SIG-M5 treated with dmso at 0.1 percent for 504 hours (cell line): Measurements from ENCODE around the gene CCND3.
"Not testable (repeated sequence)": the region's sequence is repeated elsewhere in the genome, so short reads cannot be mapped to it uniquely, and the experiment has no call there.

ENCODE experiments used
- DNase-seq: peaks from one replicate; lab custom pipeline; 2025; ENCODE audit not compliant: unreplicated experiment; lab: John Stamatoyannopoulos, UW

The CCND3 gene

GRCh38 chr6:41954668-41955067 is 13.1 kb upstream of the CCND3 start:
- DNase-seq = no peak

- DNase-seq = no peak
Measured at GRCh38 chr6:41947581-41948220, 6.1 kb upstream of the CCND3 start.

GRCh38 chr6:41943456-41943855 is 1.8 kb upstream of the CCND3 start:
- DNase-seq = no peak

- not testable (repeated sequence) for DNase-seq
Measured at GRCh38 chr6:41942882-41943281, 1.3 kb upstream of the CCND3 start.

- DNase-seq = no peak
Measured at GRCh38 chr6:41942067-41942851, 651 bp upstream of the CCND3 start.

GRCh38 chr6:41940759-41941279 is 789 bp downstream of the CCND3 start:
- DNase-seq = peak; percentile 76

GRCh38 chr6:41939848-41940758 is 1.5 kb downstream of the CCND3 start:
- peak; percentile 51 for DNase-seq

- peak; percentile 94 for DNase-seq
Measured at GRCh38 chr6:41939176-41939847, 2.3 kb downstream of the CCND3 start.

- peak; percentile 53 for DNase-seq
Measured at GRCh38 chr6:41938590-41939175, 2.9 kb downstream of the CCND3 start.

- peak; percentile 95 for DNase-seq
Measured at GRCh38 chr6:41937861-41938574, 3.6 kb downstream of the CCND3 start.

- no peak for DNase-seq
Measured at GRCh38 chr6:41937472-41937860, 4.1 kb downstream of the CCND3 start.

- peak; percentile 99 for DNase-seq
Measured at GRCh38 chr6:41936073-41936837, 5.4 kb downstream of the CCND3 start.

GRCh38 chr6:41935685-41936072 is 5.9 kb downstream of the CCND3 start:
- DNase-seq = no peak

GRCh38 chr6:41935193-41935574 is 6.4 kb downstream of the CCND3 start:
- peak; percentile 7 for DNase-seq

GRCh38 chr6:41934278-41935192 is 7.1 kb downstream of the CCND3 start:
- DNase-seq = peak; percentile 60

- DNase-seq = no peak
Measured at GRCh38 chr6:41932378-41932777, 9.2 kb downstream of the CCND3 start.

- DNase-seq = no peak
Measured at GRCh38 chr6:41931792-41932191, 9.8 kb downstream of the CCND3 start.

- no peak for DNase-seq
Measured at GRCh38 chr6:41929924-41930323, 11.7 kb downstream of the CCND3 start.
